Tibial nerve (tissue), 4 donors: ENCODE data around the gene PRLR.

ENCODE experiments used
- EP300 ChIP-seq, 2 donors: sonication (generic); formaldehyde crosslinking; IDR thresholded peaks; one replicate each; pipeline ENCODE4 v1.6.1; 2017; ENCODE audit warnings: antibody characterized with exemption in 2 of 2, mild to moderate bottlenecking in 1 of 2
- TF ChIP-seq, protein P1 (sequence below), 5 experiments: fragments of 200-600 bp in 3 of 5; fragments of 450-650 bp in 2 of 5; sonication (generic) in 3 of 5; IDR thresholded peaks; one replicate each; pipeline ENCODE4 v1.5.1; 2016 to 2019; ENCODE audit warnings: antibody characterized with exemption in 5 of 5, mild to moderate bottlenecking in 3 of 5, moderate library complexity in 2 of 5

DNA sequence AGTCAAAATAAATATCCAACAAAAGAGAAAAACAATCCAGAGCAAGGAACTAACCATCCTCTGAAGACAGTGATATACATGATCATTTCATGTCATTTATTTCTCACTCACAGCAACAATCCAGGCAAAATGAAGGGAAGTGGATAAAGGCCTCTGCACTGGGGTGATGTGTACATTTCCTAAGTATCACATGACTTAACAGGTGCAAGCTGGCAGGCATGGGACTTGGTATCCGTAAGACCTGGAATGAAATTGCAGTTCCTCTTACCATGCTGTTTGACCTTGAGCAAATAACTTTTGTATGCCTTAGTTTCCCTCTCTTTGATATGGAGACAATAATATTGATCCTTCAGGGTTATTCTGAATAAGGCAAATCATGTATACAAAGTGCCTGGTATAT is 77.6 kb downstream of the PRLR start:
- TF ChIP-seq, protein P1, sequence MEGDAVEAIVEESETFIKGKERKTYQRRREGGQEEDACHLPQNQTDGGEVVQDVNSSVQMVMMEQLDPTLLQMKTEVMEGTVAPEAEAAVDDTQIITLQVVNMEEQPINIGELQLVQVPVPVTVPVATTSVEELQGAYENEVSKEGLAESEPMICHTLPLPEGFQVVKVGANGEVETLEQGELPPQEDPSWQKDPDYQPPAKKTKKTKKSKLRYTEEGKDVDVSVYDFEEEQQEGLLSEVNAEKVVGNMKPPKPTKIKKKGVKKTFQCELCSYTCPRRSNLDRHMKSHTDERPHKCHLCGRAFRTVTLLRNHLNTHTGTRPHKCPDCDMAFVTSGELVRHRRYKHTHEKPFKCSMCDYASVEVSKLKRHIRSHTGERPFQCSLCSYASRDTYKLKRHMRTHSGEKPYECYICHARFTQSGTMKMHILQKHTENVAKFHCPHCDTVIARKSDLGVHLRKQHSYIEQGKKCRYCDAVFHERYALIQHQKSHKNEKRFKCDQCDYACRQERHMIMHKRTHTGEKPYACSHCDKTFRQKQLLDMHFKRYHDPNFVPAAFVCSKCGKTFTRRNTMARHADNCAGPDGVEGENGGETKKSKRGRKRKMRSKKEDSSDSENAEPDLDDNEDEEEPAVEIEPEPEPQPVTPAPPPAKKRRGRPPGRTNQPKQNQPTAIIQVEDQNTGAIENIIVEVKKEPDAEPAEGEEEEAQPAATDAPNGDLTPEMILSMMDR (IDR thresholded peaks at IDR 0.05) = no peak
- TF ChIP-seq EP300 (IDR thresholded peaks at IDR 0.05) = no peak
